HepG2 (cell line): ENCODE data around the gene FN1. TPM values are rescaled to one million over a fixed set of nuclear protein-coding genes. Genes with fewer than 3 reads are reported as not detected.

ENCODE experiments used
- CREB1 ChIP-seq, 2 experiments: fragments of 450-650 bp in 1 of 2; IDR thresholded peaks; 2 replicates each; pipeline ENCODE4 v1.6.1; 2016 to 2017; ENCODE audit warnings: control low read depth in 1 of 2, mild to moderate bottlenecking in 1 of 2, missing compliant biosample characterization in 1 of 2, missing genetic modification characterization in 1 of 2
- EHMT2 ChIP-seq: fragments of 200-600 bp; sonication (generic); IDR thresholded peaks from 2 replicates; pipeline ENCODE4 v1.7.0; 2017; ENCODE audit warnings: antibody characterized with exemption, low read depth, low read length, borderline replicate concordance
- ELF1 ChIP-seq: sonication (generic); formaldehyde crosslinking; IDR thresholded peaks from 2 replicates; pipeline ENCODE4 v1.4.0; 2020; ENCODE audit warnings: missing genetic modification reagents
- EZH2 ChIP-seq: conservative IDR thresholded peaks from 2 replicates; pipeline ENCODE4 v1.6.1; 2012; ENCODE audit warnings: mild to moderate bottlenecking, low read depth, low read length, moderate library complexity
- MAZ ChIP-seq, 2 experiments: sonication (generic) in 1 of 2; formaldehyde crosslinking in 1 of 2; IDR thresholded peaks; 2 replicates each; pipeline versions ENCODE4 v1.5.0 to v1.6.1; 2012 to 2020; ENCODE audit warnings: low read depth in 2 of 2, mild to moderate bottlenecking in 2 of 2, borderline replicate concordance in 1 of 2, improper control_type of control experiment in 1 of 2, low read length in 1 of 2, missing genetic modification reagents in 1 of 2, moderate library complexity in 1 of 2
- MBD4 ChIP-seq: IDR thresholded peaks from 2 replicates; pipeline ENCODE4 v1.6.1; 2012; ENCODE audit warnings: low read length, inconsistent platforms, borderline replicate concordance
- NKX3-1 ChIP-seq: sonication (generic); formaldehyde crosslinking; IDR thresholded peaks from 2 replicates; pipeline ENCODE4 v1.5.0; 2020; ENCODE audit warnings: missing genetic modification reagents
- NR0B2 ChIP-seq: sonication (generic); formaldehyde crosslinking; IDR thresholded peaks from 2 replicates; pipeline ENCODE4 v1.4.0; 2020; ENCODE audit warnings: mild to moderate bottlenecking, missing genetic modification reagents
- RBFOX2 ChIP-seq: fragments of 200-400 bp; formaldehyde crosslinking; IDR thresholded peaks from 2 replicates; pipeline ENCODE4 v1.6.1; 2017; ENCODE audit warnings: low read depth, mild to moderate bottlenecking, low read length
- ZBTB25 ChIP-seq: IDR thresholded peaks from 2 replicates; pipeline ENCODE4 v1.6.1; 2018; ENCODE audit warnings: missing genetic modification reagents
- ZBTB44 ChIP-seq: sonication (generic); formaldehyde crosslinking; IDR thresholded peaks from 2 replicates; pipeline ENCODE4 v1.4.0; 2020; ENCODE audit warnings: missing genetic modification reagents
- ZFP90 ChIP-seq: sonication (generic); formaldehyde crosslinking; IDR thresholded peaks from 2 replicates; pipeline ENCODE4 v1.8.0; 2022; ENCODE audit warnings: missing genetic modification reagents, mild to moderate bottlenecking, inconsistent platforms, borderline replicate concordance
- ZHX2 ChIP-seq, 2 experiments: sonication (generic) in 1 of 2; formaldehyde crosslinking in 1 of 2; IDR thresholded peaks; 2 replicates each; pipeline versions ENCODE4 v1.6.1 to v1.9.0; 2014 to 2022; ENCODE audit warnings: antibody characterized with exemption in 1 of 2, borderline replicate concordance in 1 of 2, inconsistent platforms in 1 of 2, low read depth in 1 of 2, missing genetic modification reagents in 1 of 2
- ZNF329 ChIP-seq: sonication (generic); formaldehyde crosslinking; IDR thresholded peaks from 2 replicates; pipeline ENCODE4 v1.9.0; 2021; ENCODE audit warnings: low read depth, mild to moderate bottlenecking, missing genetic modification reagents
- ZNF546 ChIP-seq: sonication (generic); formaldehyde crosslinking; conservative IDR thresholded peaks from 2 replicates; pipeline ENCODE4 v1.8.1; 2023; ENCODE audit warnings: mild to moderate bottlenecking, missing genetic modification reagents
- ZNF792 ChIP-seq: IDR thresholded peaks from 2 replicates; pipeline ENCODE4 v1.6.1; 2016
- polyA plus RNA-seq, 8 experiments: library from polyadenylated mRNA; depleted of rRNA in 3 of 8; stranded (reverse) in 7 of 8; unstranded in 1 of 8; fragments of >200 nt; fragmentation: Illumina TruSeq in 4 of 8; extraction: Trizol in 4 of 8; gene quantifications; 2 replicates each; pipeline versions ENCODE4 v1.2.1 to v1.2.3, GENCODE V29; 2011 to 2016; ENCODE audit warnings: low read depth in 4 of 8, missing spikeins in 1 of 8, mixed read lengths in 1 of 8; ENCODE audit not compliant: insufficient read depth in 1 of 8
- total RNA-seq, 5 experiments: library from RNA; depleted of rRNA; stranded (reverse); fragments of >200 nt; fragmentation: Illumina TruSeq; extraction: Trizol; gene quantifications; 2 replicates each; pipeline ENCODE4 v1.2.3, GENCODE V29; 2016; ENCODE audit warnings: low read depth in 1 of 5
- TF ChIP-seq, protein P1 (sequence below): IDR thresholded peaks from 2 replicates; pipeline ENCODE4 v1.6.1; 2016; ENCODE audit warnings: missing compliant biosample characterization, missing genetic modification reagents, borderline replicate concordance

FN1 gene
- total and polyA plus RNA-seq, 2 of the 13 experiments (the other 11 are each of a cell fraction or from before 2014, with no cell fraction given): 1,847 to 6,471 TPM

DNA sequence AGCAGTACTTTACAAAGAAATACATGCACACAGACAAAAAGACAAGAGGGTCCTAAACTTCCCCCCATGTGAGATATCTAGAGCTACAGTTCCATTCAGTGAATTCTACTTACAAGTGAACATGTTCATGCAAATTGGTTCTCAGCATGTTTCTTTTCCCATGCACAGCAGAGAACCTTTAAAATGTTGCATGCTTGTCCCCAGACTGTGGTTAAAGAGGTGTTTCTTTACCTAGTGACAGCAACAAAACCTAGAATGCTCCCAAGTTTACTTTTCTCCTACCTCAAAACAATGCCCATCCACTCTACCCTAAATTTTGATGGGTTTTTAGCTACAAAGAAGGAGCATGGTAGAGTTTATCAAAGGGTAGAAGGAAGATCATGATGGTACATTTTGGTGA, 43.7 kb downstream of the FN1 start (continued):
- TF ChIP-seq, protein P1, sequence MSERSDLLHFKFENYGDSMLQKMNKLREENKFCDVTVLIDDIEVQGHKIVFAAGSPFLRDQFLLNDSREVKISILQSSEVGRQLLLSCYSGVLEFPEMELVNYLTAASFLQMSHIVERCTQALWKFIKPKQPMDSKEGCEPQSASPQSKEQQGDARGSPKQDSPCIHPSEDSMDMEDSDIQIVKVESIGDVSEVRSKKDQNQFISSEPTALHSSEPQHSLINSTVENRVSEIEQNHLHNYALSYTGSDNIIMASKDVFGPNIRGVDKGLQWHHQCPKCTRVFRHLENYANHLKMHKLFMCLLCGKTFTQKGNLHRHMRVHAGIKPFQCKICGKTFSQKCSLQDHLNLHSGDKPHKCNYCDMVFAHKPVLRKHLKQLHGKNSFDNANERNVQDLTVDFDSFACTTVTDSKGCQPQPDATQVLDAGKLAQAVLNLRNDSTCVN (CRISPR knock-in tag): no peak
- 0 out of 2 replicates have a peak, but pooled peaks have one; percentile 32 for TF ChIP-seq ZFP90 (CRISPR knock-in tag)
- no peak for TF ChIP-seq CREB1 (IDR thresholded peaks at IDR 0.05)
- TF ChIP-seq CREB1 (CRISPR knock-in tag; IDR thresholded peaks at IDR 0.05): no peak
- TF ChIP-seq ZBTB44: no peak
- no peak for TF ChIP-seq MAZ (IDR thresholded peaks at IDR 0.05; ENCODE audit: borderline replicate concordance, low read depth, low read length)
- no peak for TF ChIP-seq MAZ (CRISPR knock-in tag; IDR thresholded peaks at IDR 0.05; ENCODE audit: low read depth)
- TF ChIP-seq ZHX2 (IDR thresholded peaks at IDR 0.05; ENCODE audit: low read depth): no peak
- 0 out of 2 replicates have a peak, but pooled peaks have one; percentile 28 for TF ChIP-seq ZHX2 (CRISPR knock-in tag; IDR thresholded peaks at IDR 0.05; ENCODE audit: borderline replicate concordance)
- no peak for TF ChIP-seq ZBTB25
- TF ChIP-seq MBD4: 0 out of 2 replicates have a peak, but pooled peaks have one; percentile 26
- no peak for TF ChIP-seq ZNF546 (CRISPR knock-in tag)
- TF ChIP-seq EHMT2: no peak
- no peak for TF ChIP-seq ELF1 (CRISPR knock-in tag)
- no peak for TF ChIP-seq EZH2
- TF ChIP-seq ZNF329: no peak
- peak; percentile 79 for TF ChIP-seq RBFOX2
- no peak for TF ChIP-seq ZNF792 (CRISPR knock-in tag)
- no peak for TF ChIP-seq NR0B2 (CRISPR knock-in tag)
- TF ChIP-seq NKX3-1: peak; percentile 55; the same call in 1 of the 2 replicates
